ENCODE measurements around the gene SPATA33.
"Not testable (repeated sequence)": the region's sequence is repeated elsewhere in the genome, so short reads cannot be mapped to it uniquely, and the experiment has no call there.

The SPATA33 gene

GRCh38 chr16:89670496-89671431, 13.1 kb downstream of the SPATA33 start:
- TF ChIP-seq CTCF (IDR thresholded peaks at IDR 0.05; ENCODE audit: low read depth, low read length): no peak
- DNase-seq (ENCODE audit: low read depth, low spot score): peak; percentile 33
- in situ Hi-C loops (cut with HindIII; ENCODE audit: low sequenced_read_pairs): no loop called here
- H3K4me3 ChIP-seq (ENCODE audit: low read depth, low read length): no peak overlapping the region

- DNase-seq (ENCODE audit: low read depth, low spot score); in situ Hi-C loops (cut with HindIII; ENCODE audit: low sequenced_read_pairs); H3K4me3 ChIP-seq (ENCODE audit: low read depth, low read length): not testable (repeated sequence)
Observed at GRCh38 chr16:89671565-89671964, 13.9 kb downstream of the SPATA33 start.

GRCh38 chr16:89672177-89672941, 14.7 kb downstream of the SPATA33 start:
- in situ Hi-C loops (cut with HindIII; ENCODE audit: low sequenced_read_pairs): no loop called here
- no peak overlapping the region for H3K4me3 ChIP-seq (ENCODE audit: low read depth, low read length)
- no peak for TF ChIP-seq CTCF (IDR thresholded peaks at IDR 0.05; ENCODE audit: low read depth, low read length)
- no peak for DNase-seq (ENCODE audit: low read depth, low spot score)

GRCh38 chr16:89678258-89678657, 20.6 kb downstream of the SPATA33 start:
- DNase-seq (ENCODE audit: low read depth, low spot score): no peak
- TF ChIP-seq CTCF (IDR thresholded peaks at IDR 0.05; ENCODE audit: low read depth, low read length): no peak
- H3K4me3 ChIP-seq (ENCODE audit: low read depth, low read length): no peak overlapping the region
- in situ Hi-C loops (cut with HindIII; ENCODE audit: low sequenced_read_pairs): no loop called here

- H3K4me3 ChIP-seq (ENCODE audit: low read depth, low read length): no peak overlapping the region
- TF ChIP-seq CTCF (IDR thresholded peaks at IDR 0.05; ENCODE audit: low read depth, low read length): no peak
- in situ Hi-C loops (cut with HindIII; ENCODE audit: low sequenced_read_pairs): no loop called here
- DNase-seq (ENCODE audit: low read depth, low spot score): no peak
Observed at GRCh38 chr16:89685916-89686315, 28.3 kb downstream of the SPATA33 start.

- peak; percentile 90 for DNase-seq (ENCODE audit: low read depth, low spot score)
- no peak for TF ChIP-seq CTCF (IDR thresholded peaks at IDR 0.05; ENCODE audit: low read depth, low read length)
- H3K4me3 ChIP-seq (ENCODE audit: low read depth, low read length): peak within 1 kb of the TSS; percentile 60
- in situ Hi-C loops (cut with HindIII; ENCODE audit: low sequenced_read_pairs): no loop called here
Observed at GRCh38 chr16:89686520-89687091, 29.0 kb downstream of the SPATA33 start, which contains the start of gene CDK10. Gene CDK10, plus strand, starts transcription at chr16:89686689. Its CDS starts 22 bp downstream, at chr16:89686711.
